H1 (cell line): ENCODE measurements around the gene EPSTI1.

Source experiments
- CBX8 ChIP-seq: fragments of 300-800, 300-1000 bp; sonication (generic); IDR thresholded peaks from 2 replicates; pipeline ENCODE4 v1.7.1; 2016; ENCODE audit warnings: low read depth, low read length, borderline replicate concordance
- CHD2 ChIP-seq: IDR thresholded peaks from 2 replicates; pipeline ENCODE4 v1.6.1; 2012; ENCODE audit warnings: low read length, improper control_type of control experiment
- CTCF ChIP-seq, 3 experiments: IDR thresholded peaks; 1 replicate in 2 of 3; 2 replicates in 1 of 3; pipeline versions ENCODE4 v1.5.1 to v1.6.1; 2011; ENCODE audit warnings: low read length in 3 of 3, mild to moderate bottlenecking in 3 of 3, inconsistent platforms in 2 of 3, low read depth in 1 of 3, moderate library complexity in 1 of 3; ENCODE audit not compliant: insufficient read depth in 1 of 3; ENCODE audit errors: control extremely low read depth in 1 of 3
- MAX ChIP-seq: IDR thresholded peaks from 2 replicates; pipeline ENCODE4 v1.6.1; 2012; ENCODE audit warnings: inconsistent platforms
- POLR2A ChIP-seq, 2 experiments: IDR thresholded peaks; 1 replicate in 1 of 2; 2 replicates in 1 of 2; pipeline ENCODE4 v1.6.1; 2011; ENCODE audit warnings: low read depth in 2 of 2, low read length in 2 of 2, mild to moderate bottlenecking in 2 of 2; ENCODE audit errors: control extremely low read depth in 1 of 2
- POLR2AphosphoS5 ChIP-seq: IDR thresholded peaks from 2 replicates; pipeline ENCODE4 v1.6.1; 2011; ENCODE audit warnings: low read depth, low read length
- SIN3A ChIP-seq, 2 experiments: IDR thresholded peaks in 1 of 2; conservative IDR thresholded peaks in 1 of 2; 2 replicates each; pipeline ENCODE4 v1.6.1; 2011 to 2012; ENCODE audit warnings: low read length in 2 of 2, improper control_type of control experiment in 1 of 2, low read depth in 1 of 2, mild to moderate bottlenecking in 1 of 2
- TBP ChIP-seq: IDR thresholded peaks from 2 replicates; pipeline ENCODE4 v1.6.1; 2011; ENCODE audit warnings: low read depth, low read length, improper control_type of control experiment

DNA sequence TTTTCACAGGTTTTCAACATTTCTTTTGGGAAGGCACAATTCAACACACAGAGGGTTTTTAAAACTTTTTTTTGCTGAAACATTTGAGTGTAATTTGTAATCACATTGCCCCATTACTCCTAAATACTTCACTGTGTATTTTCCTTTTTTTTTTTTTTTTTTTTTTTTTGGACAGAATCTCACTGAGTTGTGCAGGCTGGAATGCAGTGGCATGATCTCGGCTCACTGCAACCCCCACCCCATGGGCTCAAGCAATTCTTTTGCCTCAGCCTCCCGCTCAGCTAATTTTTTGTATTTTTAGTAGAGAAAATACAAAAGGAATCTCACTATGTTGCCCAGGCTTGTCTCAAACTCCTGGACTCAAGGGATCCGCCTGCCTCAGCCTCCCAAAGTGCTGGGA is 16.6 kb upstream of the EPSTI1 start:
- TF ChIP-seq SIN3A (conservative IDR thresholded peaks at IDR 0.05 in 1 of 2, IDR thresholded peaks at IDR 0.05 in 1 of 2; ENCODE audit: low read depth in 1 of 2, low read length in 2 of 2): no peak
- TF ChIP-seq CTCF (IDR thresholded peaks at IDR 0.05; ENCODE audit: control extremely low read depth in 1 of 3, insufficient read depth in 1 of 3, low read depth in 1 of 3, low read length in 3 of 3): no peak
- TF ChIP-seq POLR2A (IDR thresholded peaks at IDR 0.05; ENCODE audit: control extremely low read depth in 1 of 2, low read depth in 2 of 2, low read length in 2 of 2): no peak
- no peak for TF ChIP-seq MAX
- TF ChIP-seq CHD2: no peak
- no peak for TF ChIP-seq TBP
- no peak for TF ChIP-seq POLR2AphosphoS5
- TF ChIP-seq CBX8: no peak
